ENCODE results near the gene PMAIP1.

DNA sequence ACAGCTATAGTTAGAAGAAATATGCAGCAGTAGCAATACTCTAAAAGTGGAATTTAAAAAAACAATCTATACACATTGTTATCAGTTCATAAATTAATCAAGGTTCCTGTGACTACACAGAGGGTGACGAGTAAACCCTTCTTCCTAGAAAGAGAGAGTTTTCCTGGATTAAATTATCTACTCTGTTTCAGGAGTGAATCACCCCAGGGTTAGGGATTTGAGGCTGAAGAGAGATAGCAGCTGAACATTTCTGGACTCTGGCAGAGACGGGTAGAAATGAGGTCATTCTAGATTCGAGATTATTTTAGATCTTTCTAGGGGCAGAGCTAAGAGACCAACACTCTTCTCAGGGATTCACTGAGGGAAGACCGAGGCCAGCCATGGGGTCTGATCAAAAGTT, 38.8 kb upstream of the PMAIP1 start:
- TF ChIP-seq POLR2AphosphoS5 (IDR thresholded peaks at IDR 0.05; ENCODE audit: low read depth, low read length) (no peak), CHD1 (IDR thresholded peaks at IDR 0.05; ENCODE audit: low read depth, low read length) (no peak), RAD21 (IDR thresholded peaks at IDR 0.05 in 1 of 2, conservative IDR thresholded peaks at IDR 0.05 in 1 of 2; ENCODE audit: low read depth in 2 of 2, low read length in 2 of 2) (no peak)
